A172 (cell line): Measurements from ENCODE around the gene CCDC80. TPM values are rescaled to one million over a fixed set of nuclear protein-coding genes. Genes with fewer than 3 reads are reported as not detected.

Experiments
- DNase-seq: peaks from one replicate; pipeline ENCODE4 v3.0.0-alpha.2; 2015; ENCODE audit warnings: low spot score
- total RNA-seq: library from RNA; depleted of rRNA; stranded (reverse); fragments of >200 nt; shearing (Covaris generic); gene quantifications from 2 replicates; pipeline ENCODE4 v1.2.3, GENCODE V29; 2014

Gene CCDC80
- total RNA-seq, 1 experiment from 2014 or later = 56.8 TPM

DNA sequence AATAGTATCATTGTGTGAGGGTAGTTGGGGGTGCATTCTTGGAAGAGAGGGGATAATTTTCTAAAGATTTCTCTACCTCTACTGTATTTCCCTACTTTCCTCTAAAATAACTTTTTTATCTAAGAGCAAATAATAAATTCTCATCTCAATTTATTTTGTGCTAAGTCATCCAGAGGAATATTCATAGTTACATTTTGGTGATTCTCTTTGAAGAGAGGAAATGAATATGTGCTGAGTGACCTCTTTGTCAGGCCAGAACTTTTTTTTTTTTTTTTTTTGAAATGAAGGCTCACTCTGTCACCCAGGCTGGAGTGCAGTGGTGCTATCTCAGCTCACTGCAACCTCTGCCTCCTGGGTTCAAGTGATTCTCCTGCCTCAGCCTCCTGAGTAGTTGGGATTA, 15.1 kb upstream of the CCDC80 start:
- no peak for DNase-seq

DNA sequence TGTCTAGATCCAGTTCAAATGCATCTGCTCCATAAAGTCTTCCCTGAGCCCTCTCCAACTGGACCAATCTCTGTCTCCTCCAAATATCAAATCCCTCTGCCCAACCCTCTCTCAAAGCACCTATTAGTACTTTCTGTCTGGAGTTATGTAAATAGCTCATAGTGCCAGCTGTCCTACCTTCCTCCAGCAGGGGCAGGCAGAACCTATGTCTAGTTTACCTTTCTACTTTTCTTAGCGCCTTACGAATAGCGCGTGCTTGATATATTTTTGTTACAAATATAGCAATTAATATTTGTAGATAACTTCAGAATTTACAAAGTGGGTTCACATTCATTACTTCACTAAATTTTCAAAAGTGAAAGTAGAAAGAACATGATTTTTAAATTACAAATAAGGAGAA, 14.0 kb upstream of the CCDC80 start:
- no peak for DNase-seq

- DNase-seq = no peak
These were observed 13.5 kb upstream of the CCDC80 start for GRCh38 chr3:112654492-112654891.

DNA sequence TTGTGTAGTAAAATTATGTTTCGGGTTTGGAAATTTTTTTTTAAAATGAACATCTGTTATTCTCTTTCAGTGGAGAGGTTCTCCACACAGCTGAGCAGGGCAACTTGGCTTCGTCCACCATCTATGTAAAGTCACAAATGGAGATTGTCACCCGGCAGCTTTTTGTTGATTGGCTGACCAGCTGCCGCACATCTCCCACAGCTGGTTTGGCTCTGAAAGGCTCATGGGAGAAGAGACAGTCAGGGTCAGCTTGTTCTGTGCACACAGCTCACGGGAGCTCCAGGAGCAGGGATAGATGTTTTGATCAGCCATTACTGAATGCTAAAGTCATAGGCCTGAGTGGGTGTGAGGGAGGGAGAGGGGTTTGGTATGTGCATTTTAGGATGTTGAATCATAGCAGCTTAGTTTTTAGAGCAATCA, 12.9 kb upstream of the CCDC80 start:
- DNase-seq = peak; percentile 69

- peak; percentile 91 for DNase-seq
These were observed 12.4 kb upstream of the CCDC80 start for GRCh38 chr3:112653209-112653871.

GRCh38 chr3:112651516-112651915, 10.6 kb upstream of the CCDC80 start:
- DNase-seq = no peak

GRCh38 chr3:112651071-112651470, 10.1 kb upstream of the CCDC80 start:
- DNase-seq = no peak

GRCh38 chr3:112650482-112650881, 9.5 kb upstream of the CCDC80 start:
- DNase-seq = no peak

DNA sequence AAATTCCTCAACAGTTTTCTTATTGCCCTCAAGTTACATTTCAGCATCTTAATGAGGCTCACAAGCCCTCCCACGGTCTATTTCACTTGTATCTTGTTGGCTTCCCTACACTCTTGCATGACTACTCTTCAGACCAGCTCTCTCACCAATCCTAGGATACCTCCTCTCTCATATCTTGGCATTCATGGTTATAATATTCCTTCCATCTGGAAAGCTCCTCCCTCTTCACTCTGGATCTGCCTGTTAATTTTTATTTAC, 8.5 kb upstream of the CCDC80 start:
- DNase-seq = peak; percentile 63

DNA sequence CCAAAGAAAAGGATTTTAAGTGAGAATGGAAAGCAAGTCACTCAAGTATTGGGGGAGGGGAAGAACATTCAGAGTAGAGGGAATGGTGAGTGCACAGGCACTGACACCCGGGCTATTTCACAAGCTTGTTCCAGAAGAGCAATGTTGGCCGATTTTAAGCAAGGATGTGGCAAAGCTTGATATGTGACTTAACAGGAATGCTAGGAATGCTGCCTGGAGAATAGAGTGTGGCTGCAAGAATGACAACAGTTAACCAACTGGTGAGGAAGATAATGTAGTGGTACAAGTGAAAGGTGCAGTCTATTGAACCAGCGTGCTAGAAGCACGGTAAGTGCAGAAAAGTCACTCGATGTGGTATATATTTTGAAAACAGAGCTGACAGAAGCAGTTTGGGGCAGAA, 6.2 kb upstream of the CCDC80 start:
- DNase-seq = peak; percentile 90

DNA sequence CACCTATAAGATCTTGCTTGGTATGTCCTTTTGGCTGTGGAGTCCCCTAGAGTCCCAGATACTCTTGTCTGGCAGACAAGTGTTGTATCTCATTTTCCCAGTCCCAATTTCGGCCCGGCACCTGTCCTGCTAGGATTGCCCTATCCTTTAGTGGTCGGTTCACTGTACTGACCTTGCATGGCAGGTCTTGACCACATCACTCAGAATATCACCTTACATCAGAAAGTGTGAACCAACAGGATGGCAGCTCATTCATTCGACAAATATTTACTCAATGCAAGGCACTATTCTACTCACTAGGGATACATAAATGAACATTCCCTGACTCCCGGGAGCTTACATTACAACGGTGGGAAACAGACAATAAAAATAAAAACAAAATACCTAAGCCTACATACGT, 5.7 kb upstream of the CCDC80 start:
- DNase-seq = no peak

DNA sequence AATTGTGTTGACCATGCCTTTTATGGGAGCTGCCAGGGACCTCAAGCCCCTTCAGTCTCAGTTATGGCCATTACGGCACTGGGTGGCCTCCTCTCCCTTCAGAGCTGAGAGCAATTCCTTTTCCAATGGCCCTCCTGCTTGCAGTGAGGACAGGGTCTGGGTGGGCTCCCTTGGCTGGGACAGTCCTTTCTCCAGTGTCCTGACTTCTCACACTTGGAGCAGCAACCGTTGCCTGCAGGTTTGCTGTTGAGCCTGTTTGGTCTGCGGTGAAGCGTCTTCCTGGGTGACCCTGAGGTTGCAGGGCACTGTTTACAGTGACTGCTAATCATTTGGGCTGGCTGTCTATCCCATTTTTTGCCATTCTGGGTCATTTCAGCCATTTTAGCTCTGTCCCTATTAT, 3.5 kb upstream of the CCDC80 start:
- DNase-seq = no peak

DNA sequence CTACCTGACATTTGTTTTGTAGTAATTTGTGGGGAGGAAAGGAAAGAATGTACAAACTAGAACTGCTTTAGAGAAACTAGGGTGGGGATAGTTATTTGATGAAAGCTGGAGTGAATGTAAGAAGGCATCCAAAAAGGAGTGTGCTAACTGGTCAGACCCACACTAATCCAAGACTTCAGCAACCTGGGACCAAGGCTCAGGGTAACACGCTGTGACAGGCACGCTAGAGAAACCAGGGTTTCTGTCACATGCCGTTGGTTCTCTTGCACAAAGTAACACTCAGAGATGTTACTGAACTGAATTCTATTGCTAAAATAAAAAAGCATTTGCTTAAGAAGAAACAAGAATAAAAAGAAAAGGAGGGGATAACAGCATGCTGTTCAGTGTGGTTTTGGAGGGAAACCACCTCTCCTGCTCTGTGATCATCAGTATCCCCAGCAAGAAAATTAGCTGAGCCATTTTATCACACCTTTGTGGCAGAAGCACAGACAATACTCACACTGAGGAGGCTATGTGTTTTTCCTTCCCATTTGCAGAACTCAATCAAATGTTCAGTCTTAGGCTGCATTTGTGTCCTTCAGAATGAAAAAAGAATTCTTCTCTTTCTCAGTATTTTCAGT, 2.8 kb upstream of the CCDC80 start:
- DNase-seq = no peak

- DNase-seq = peak; percentile 93
These were observed 2.1 kb upstream of the CCDC80 start for GRCh38 chr3:112642912-112643506.

DNA sequence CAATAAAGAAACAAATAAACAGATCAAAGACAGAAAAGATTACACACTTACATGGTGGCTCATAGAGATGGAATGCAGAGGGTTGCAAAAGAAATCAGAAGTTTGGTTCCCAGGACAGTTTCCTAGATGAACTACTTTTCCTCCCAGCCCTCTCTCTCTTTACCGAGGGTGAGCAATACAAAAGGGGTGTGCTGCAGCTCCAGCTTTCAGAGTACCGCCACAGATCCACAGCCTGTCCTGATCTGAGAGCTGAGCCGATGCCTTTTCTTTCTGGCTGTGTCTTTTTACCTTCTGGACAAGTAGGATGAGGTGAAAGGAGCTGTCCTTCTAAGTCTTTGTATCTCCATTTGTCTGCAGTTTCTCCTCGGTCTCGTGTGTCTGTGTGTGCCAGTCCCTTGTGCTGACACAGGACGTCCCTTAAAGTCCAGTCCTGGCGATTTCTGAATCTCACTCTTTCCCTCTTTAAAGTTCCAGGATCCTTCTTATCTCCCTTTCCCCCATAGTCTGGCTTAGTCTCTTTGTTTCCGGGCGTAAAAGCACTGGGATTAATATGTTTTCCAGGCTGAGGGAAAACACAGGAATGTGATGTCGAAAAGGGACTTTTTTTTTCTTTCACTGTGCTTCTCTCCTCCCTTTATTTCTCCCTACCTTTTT, 540 bp downstream of the CCDC80 start:
- DNase-seq = peak; percentile 64

DNA sequence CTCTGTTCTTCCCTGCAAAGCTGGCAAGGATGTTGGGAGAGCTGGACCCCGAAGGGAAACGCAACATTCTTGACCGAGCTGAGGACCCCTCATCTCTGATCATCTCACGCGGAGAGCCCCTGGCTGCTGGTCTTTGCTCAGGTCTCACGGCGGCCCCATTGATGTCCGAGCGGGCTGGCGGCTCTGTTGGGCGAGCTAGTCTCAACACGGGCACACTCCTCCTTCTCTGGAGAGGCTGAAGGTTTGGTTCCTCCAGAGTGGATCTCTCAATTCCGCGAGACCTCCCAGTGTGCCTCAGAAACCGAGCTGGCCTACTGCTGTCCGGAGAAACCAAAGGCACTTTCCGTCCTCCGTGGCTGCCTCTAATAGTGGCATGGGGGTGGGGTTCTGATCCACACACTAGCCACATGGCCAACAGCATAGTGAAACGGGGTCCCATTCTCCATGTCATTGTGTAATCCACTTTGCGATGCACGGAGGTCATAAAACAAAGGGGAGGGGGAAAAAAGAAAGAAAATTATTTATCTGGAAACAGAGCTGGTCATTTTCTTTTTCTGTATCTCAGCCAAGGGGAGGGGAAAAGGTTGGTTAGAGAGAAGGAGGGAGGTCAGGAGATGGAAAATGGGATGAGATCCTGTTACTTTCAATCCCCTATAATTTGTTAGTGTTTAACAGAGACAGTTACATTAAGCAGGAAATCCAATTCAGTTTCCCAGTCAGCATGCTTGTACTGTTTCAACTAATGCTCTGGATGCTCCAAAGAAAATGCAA, 1.3 kb downstream of the CCDC80 start:
- DNase-seq = no peak

GRCh38 chr3:112638327-112639020, 2.5 kb downstream of the CCDC80 start:
- no peak for DNase-seq

GRCh38 chr3:112637700-112638099, 3.2 kb downstream of the CCDC80 start:
- DNase-seq = no peak

DNA sequence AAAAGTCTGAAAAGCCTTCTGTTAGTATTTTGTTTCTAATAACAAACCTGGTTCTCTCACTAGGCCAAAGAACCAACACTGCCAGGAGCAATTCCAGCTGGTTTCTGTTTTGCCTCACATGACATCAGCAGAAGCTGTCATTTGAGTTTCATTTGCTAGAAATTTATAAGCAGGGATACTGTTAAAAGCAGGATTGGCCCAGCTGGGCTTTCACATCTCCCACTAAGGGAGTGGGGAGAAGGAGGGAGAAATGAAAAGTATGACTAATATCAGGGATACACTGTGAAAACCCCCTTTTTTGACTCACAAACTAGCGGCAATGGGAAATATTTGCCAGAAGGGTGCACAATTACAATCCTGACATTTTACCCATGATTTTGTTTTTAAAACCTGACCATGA, 5.3 kb downstream of the CCDC80 start:
- peak; percentile 65 for DNase-seq

DNA sequence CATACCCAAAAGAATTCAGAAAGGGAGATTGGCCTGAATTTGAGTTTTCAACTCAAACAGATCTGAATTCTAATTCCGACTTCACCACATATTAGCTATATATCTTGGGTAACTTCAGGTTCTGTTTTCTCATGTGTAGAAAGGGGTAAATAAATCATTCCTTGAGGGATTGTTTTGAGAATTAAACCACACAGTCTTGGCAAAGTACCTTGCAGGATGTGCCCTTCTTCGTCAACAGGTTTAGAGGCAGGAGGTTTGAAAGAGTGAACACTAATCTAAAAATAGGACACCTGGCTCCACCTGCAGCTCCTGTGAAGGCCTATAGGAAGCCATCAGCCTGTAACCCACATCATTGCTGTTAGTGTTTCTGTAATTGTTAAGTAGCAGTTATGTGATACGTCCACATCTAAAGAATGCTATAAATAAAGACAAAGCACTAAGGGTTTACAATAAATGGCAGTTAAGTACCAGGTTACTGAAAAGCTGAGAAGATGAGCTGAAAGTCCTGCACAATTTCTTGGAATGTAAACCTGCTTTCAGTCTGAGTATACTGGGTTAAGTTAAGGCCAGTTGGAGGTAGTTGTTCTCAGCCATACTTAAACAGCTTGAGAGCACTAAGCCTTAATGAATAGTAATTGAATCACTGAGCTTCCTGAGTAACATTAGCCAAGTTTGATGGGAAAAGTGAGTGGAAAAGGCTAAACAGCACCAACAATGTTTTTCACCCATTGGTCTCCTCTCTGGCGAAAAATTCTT, 6.0 kb downstream of the CCDC80 start:
- DNase-seq = no peak

DNA sequence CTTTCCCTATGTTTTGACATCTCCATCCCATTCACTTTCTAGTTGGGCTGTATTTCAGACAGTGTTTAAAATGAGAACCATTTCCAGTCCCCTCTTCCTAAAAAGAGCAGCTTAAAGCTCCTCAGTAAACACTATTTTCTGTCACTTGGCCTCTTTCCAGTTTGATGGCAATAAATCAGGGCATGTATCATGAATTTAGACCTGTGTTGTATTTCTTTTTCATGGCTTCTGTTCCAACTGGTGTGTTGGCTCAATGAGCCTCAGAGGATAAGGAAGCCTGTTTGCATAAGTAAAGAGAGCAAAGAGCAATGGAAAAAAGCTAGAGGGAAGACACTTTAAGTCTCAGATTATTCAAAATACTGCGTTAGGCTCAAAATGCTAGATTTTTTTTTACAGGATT, 7.2 kb downstream of the CCDC80 start:
- no peak for DNase-seq
